ENCODE data around the gene TCP11L2.
A peak's percentile ranks its signal among the peaks of the same experiment; 100 is the strongest.
"Not testable (repeated sequence)": the region's sequence is repeated elsewhere in the genome, so short reads cannot be mapped to it uniquely, and the experiment has no call there.

TCP11L2 gene

GRCh38 chr12:106285982-106286381 lies 16.6 kb upstream of the TCP11L2 start:
- DNase-seq: no peak

GRCh38 chr12:106286576-106287162 lies 15.9 kb upstream of the TCP11L2 start:
- not testable (repeated sequence) for DNase-seq

GRCh38 chr12:106287364-106287763 lies 15.2 kb upstream of the TCP11L2 start:
- no peak for DNase-seq

- DNase-seq: no peak
Observed at GRCh38 chr12:106288101-106288493, 14.4 kb upstream of the TCP11L2 start.

GRCh38 chr12:106288494-106289195 lies 13.9 kb upstream of the TCP11L2 start:
- DNase-seq: no peak

GRCh38 chr12:106289196-106289681 lies 13.3 kb upstream of the TCP11L2 start:
- DNase-seq: no peak

GRCh38 chr12:106290666-106291065 lies 11.9 kb upstream of the TCP11L2 start:
- DNase-seq: no peak

GRCh38 chr12:106291342-106291741 lies 11.2 kb upstream of the TCP11L2 start:
- DNase-seq: peak; percentile 18

- DNase-seq: no peak
Observed at GRCh38 chr12:106292339-106292738, 10.2 kb upstream of the TCP11L2 start.

GRCh38 chr12:106296179-106296877 lies 6.2 kb upstream of the TCP11L2 start:
- DNase-seq: no peak

- DNase-seq: no peak
Observed at GRCh38 chr12:106297075-106297474, 5.5 kb upstream of the TCP11L2 start.

- no peak for DNase-seq
Observed at GRCh38 chr12:106297681-106298080, 4.9 kb upstream of the TCP11L2 start.

GRCh38 chr12:106299202-106299774 lies 3.2 kb upstream of the TCP11L2 start:
- DNase-seq: no peak

- no peak for DNase-seq
Observed at GRCh38 chr12:106300761-106301160, 1.8 kb upstream of the TCP11L2 start.

GRCh38 chr12:106301241-106301610 lies 1.3 kb upstream of the TCP11L2 start:
- no peak for DNase-seq

GRCh38 chr12:106301611-106302321 lies 767 bp upstream of the TCP11L2 start:
- DNase-seq: no peak

GRCh38 chr12:106303202-106303820 lies 778 bp downstream of the TCP11L2 start:
- peak; percentile 18 for DNase-seq

- DNase-seq: no peak
Observed at GRCh38 chr12:106304001-106304421, 1.5 kb downstream of the TCP11L2 start.

- no peak for DNase-seq
Observed at GRCh38 chr12:106304797-106305196, 2.3 kb downstream of the TCP11L2 start.

- DNase-seq: no peak
Observed at GRCh38 chr12:106305376-106305775, 2.8 kb downstream of the TCP11L2 start.

- no peak for DNase-seq
Observed at GRCh38 chr12:106307181-106307580, 4.6 kb downstream of the TCP11L2 start.

- DNase-seq: no peak
Observed at GRCh38 chr12:106308121-106308520, 5.6 kb downstream of the TCP11L2 start.

- DNase-seq: no peak
Observed at GRCh38 chr12:106308611-106309010, 6.1 kb downstream of the TCP11L2 start.
